IMR-90 (cell line): ENCODE results near the gene ALKBH5.

Source experiments
- CTCF ChIP-seq: conservative IDR thresholded peaks from 2 replicates; pipeline ENCODE4 v1.5.1; 2012; ENCODE audit warnings: mild to moderate bottlenecking, low read depth, low read length, improper control_type of control experiment
- POLR2A ChIP-seq: IDR thresholded peaks from 2 replicates; pipeline ENCODE4 v1.6.1; 2012; ENCODE audit warnings: mild to moderate bottlenecking, low read depth, low read length

- TF ChIP-seq POLR2A (no peak), CTCF (no peak)
These were observed 7.6 kb downstream of the ALKBH5 start for GRCh38 chr17:18191236-18191667.
